HCT116 (cell line): ENCODE measurements around the gene TMEM106C. TPM values are rescaled to one million over a fixed set of nuclear protein-coding genes. Genes with fewer than 3 reads are reported as not detected.

Experiments used
- ATAC-seq: fragments of 200-7000 bp; cut with Tn5 transposase; 2 replicates; pipeline ENCODE4 v1.9.1; 2020; ENCODE audit warnings: mild to moderate bottlenecking, moderate library complexity
- BruUV-seq: library from RNA; stranded (reverse); fragments of 400-500 nt; replicated peaks from 2 replicates; lab custom pipeline; 2021; lab: Mats Ljungman, UMichigan
- CTCF ChIA-PET: fragments of 300-600 bp; sonication (Branson Sonifier 250); formaldehyde crosslinking; loops from one replicate; lab custom pipeline; 2021; ENCODE audit warnings: antibody characterized with exemption; lab: Charles Lee
- POLR2A ChIA-PET: fragments of 300-600, 350-600 bp; sonication (Branson Sonifier 250); formaldehyde crosslinking; loops from one replicate; lab custom pipeline; 2021; ENCODE audit warnings: antibody characterized with exemption; lab: Charles Lee
- RAD21 ChIA-PET, 2 experiments: fragments of 300-600 bp; sonication (Branson Sonifier 250); formaldehyde crosslinking; loops; one replicate each; lab custom pipeline; 2023; ENCODE audit warnings: low total read pairs in 2 of 2; ENCODE audit not compliant: uncharacterized antibody in 2 of 2, unreplicated experiment in 2 of 2, low non-redundant PET in 1 of 2; lab: Charles Lee
- DNase-seq: peaks from one replicate; pipeline ENCODE4 v3.0.0-alpha.2; 2010; ENCODE audit warnings: low read depth, low spot score
- H2AFZ ChIP-seq: fragments of 200-600 bp; shearing (Covaris generic), sonication (generic); 2 replicates; pipeline ENCODE4 v1.6.1; 2017; ENCODE audit warnings: low read depth, mixed run types, mixed read lengths, antibody characterized with exemption, low read length; ENCODE audit not compliant: poor library complexity, severe bottlenecking
- H3K27ac ChIP-seq: 2 replicates; pipeline ENCODE4 v1.5.1; 2012; ENCODE audit warnings: low read depth, low read length
- H3K27me3 ChIP-seq: fragments of 200-600 bp; sonication (generic); 2 replicates; pipeline ENCODE4 v1.6.1; 2016; ENCODE audit warnings: mixed run types, low read length, mixed read lengths; ENCODE audit not compliant: insufficient read depth
- H3K36me3 ChIP-seq, 2 experiments: fragments of 200-500 bp in 1 of 2; fragments of 200-600 bp in 1 of 2; sonication (Bioruptor generic) in 1 of 2; sonication (generic) in 1 of 2; 2 replicates each; pipeline versions ENCODE4 v1.5.1 to v1.6.1; 2014 to 2016; ENCODE audit warnings: low read length in 2 of 2, inconsistent platforms in 1 of 2, mixed read lengths in 1 of 2, mixed run types in 1 of 2; ENCODE audit not compliant: insufficient read depth in 2 of 2, control insufficient read depth in 1 of 2
- H3K4me1 ChIP-seq, 2 experiments: fragments of 200-600 bp in 1 of 2; sonication (generic) in 1 of 2; 2 replicates each; pipeline versions ENCODE4 v1.5.1 to v1.6.1; 2012 to 2017; ENCODE audit warnings: low read length in 2 of 2, inconsistent platforms in 1 of 2, mild to moderate bottlenecking in 1 of 2, mixed read lengths in 1 of 2, mixed run types in 1 of 2, moderate library complexity in 1 of 2; ENCODE audit not compliant: insufficient read depth in 2 of 2, control insufficient read depth in 1 of 2
- H3K4me2 ChIP-seq: fragments of 200-600 bp; sonication (generic); 2 replicates; pipeline ENCODE4 v1.6.1; 2017; ENCODE audit warnings: mixed run types, low read length, mixed read lengths
- H3K4me3 ChIP-seq, 2 experiments: fragments of 200-600 bp in 1 of 2; sonication (generic) in 1 of 2; replicated peaks in 1 of 2; 2 replicates each; pipeline ENCODE4 v1.5.1; 2011 to 2016; ENCODE audit warnings: low read length in 2 of 2, control low read depth in 1 of 2, low read depth in 1 of 2, mild to moderate bottlenecking in 1 of 2, mixed read lengths in 1 of 2, mixed run types in 1 of 2
- H3K79me2 ChIP-seq: fragments of 200-600 bp; sonication (generic); 2 replicates; pipeline ENCODE4 v1.6.1; 2017; ENCODE audit warnings: mild to moderate bottlenecking, mixed run types, low read length, moderate library complexity, mixed read lengths; ENCODE audit not compliant: insufficient read depth
- H3K9ac ChIP-seq: fragments of 200-600 bp; sonication (generic); 2 replicates; pipeline ENCODE4 v1.6.1; 2016; ENCODE audit warnings: low read length, mixed read lengths
- H3K9me2 ChIP-seq: fragments of 200-600 bp; sonication (generic), shearing (Covaris generic); 2 replicates; pipeline ENCODE4 v1.6.1; 2017; ENCODE audit warnings: mixed run types, mild to moderate bottlenecking, moderate library complexity; ENCODE audit not compliant: insufficient read depth
- H3K9me3 ChIP-seq, 2 experiments: fragments of 200-500 bp in 1 of 2; fragments of 200-600 bp in 1 of 2; sonication (Bioruptor generic) in 1 of 2; sonication (generic) in 1 of 2; 2 replicates each; pipeline ENCODE4 v1.6.1; 2014 to 2017; ENCODE audit warnings: low read length in 2 of 2, mixed read lengths in 2 of 2, inconsistent platforms in 1 of 2, low read depth in 1 of 2, mild to moderate bottlenecking in 1 of 2, mixed run types in 1 of 2, moderate library complexity in 1 of 2; ENCODE audit not compliant: control insufficient read depth in 1 of 2, insufficient read depth in 1 of 2
- H4K20me1 ChIP-seq: fragments of 200-600 bp; sonication (generic), shearing (Covaris generic); 2 replicates; pipeline ENCODE4 v1.6.1; 2017; ENCODE audit warnings: mixed run types, mild to moderate bottlenecking, moderate library complexity; ENCODE audit not compliant: insufficient read depth
- ATF3 ChIP-seq: IDR thresholded peaks from 2 replicates; pipeline ENCODE4 v1.6.1; 2012
- CTCF ChIP-seq, 3 experiments: fragments of 200-600 bp in 1 of 3; sonication (generic) in 1 of 3; IDR thresholded peaks in 2 of 3; conservative IDR thresholded peaks in 1 of 3; 2 replicates each; pipeline ENCODE4 v1.5.1; 2012 to 2017; ENCODE audit warnings: low read depth in 2 of 3, low read length in 2 of 3, antibody characterized with exemption in 1 of 3, borderline replicate concordance in 1 of 3, control low read depth in 1 of 3, mild to moderate bottlenecking in 1 of 3, mixed read lengths in 1 of 3, mixed run types in 1 of 3, moderate library complexity in 1 of 3; ENCODE audit not compliant: insufficient read depth in 1 of 3
- FOSL1 ChIP-seq: IDR thresholded peaks from 2 replicates; pipeline ENCODE4 v1.6.1; 2012; ENCODE audit warnings: low read depth
- JUND ChIP-seq: IDR thresholded peaks from 2 replicates; pipeline ENCODE4 v1.6.1; 2012
- SRF ChIP-seq: IDR thresholded peaks from 2 replicates; pipeline ENCODE4 v1.6.1; 2012; ENCODE audit warnings: low read depth
- TCF7L2 ChIP-seq: IDR thresholded peaks from 2 replicates; pipeline ENCODE4 v1.7.0; 2011; ENCODE audit warnings: borderline replicate concordance, inconsistent platforms; ENCODE audit not compliant: insufficient read depth, insufficient read length; ENCODE audit errors: extremely low read depth
- ZBTB33 ChIP-seq: IDR thresholded peaks from 2 replicates; pipeline ENCODE4 v1.6.1; 2011; ENCODE audit warnings: mild to moderate bottlenecking, low read length, moderate library complexity; ENCODE audit not compliant: insufficient replicate concordance; ENCODE audit errors: extremely low read depth
- ZNF274 ChIP-seq: fragments of 200-500 bp; sonication (Bioruptor generic); IDR thresholded peaks from 2 replicates; pipeline ENCODE4 v1.6.1; 2014; ENCODE audit warnings: mild to moderate bottlenecking, low read depth, low read length, inconsistent platforms
- intact Hi-C: fragments of 100-400 bp; cut with micrococcal nuclease; formaldehyde crosslinking; loops from 2 replicates; pipeline ENCODE4 v1.10.0; 2022
- total RNA-seq: library from RNA; stranded (reverse); gene quantifications from one replicate; pipeline ENCODE4 v1.2.1, GENCODE V29; 2021; ENCODE audit not compliant: unreplicated experiment

Gene TMEM106C
- total RNA-seq, 1 experiment from 2014 or later: 94.7 TPM

DNA sequence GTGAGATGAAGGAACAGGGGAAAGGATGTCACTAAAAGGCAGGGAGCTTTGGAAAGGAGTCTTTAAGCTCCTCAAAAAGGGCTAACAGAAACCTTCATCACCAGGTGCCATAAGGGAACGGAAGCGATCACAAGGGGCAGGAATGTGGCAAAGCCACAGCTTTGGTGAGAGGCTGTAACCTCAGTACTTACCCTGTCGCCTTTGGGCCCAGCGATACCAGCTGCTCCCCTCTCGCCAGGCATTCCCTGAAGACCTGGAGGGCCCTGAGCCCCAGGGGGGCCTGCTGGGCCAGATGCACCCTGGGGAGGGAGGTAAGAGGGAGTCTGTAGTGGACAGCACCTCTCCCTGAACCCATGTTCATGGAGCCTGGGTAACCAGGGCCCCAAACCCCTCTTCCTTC lies 18.9 kb downstream of the TMEM106C start:
- Histone ChIP-seq H3K79me2 (no peaks in the 10 kb centered on the region), H3K4me1 (no peaks in the 10 kb centered on the region), H3K4me2 (no peak overlapping the region), H3K4me3 (no peak overlapping the region), H3K9me3 (no peaks in the 10 kb centered on the region), H3K9me2 (no peaks in the 10 kb centered on the region), H3K36me3 (no peaks in the 10 kb centered on the region), H3K27me3 (no peaks in the 10 kb centered on the region), H3K27ac (no peak overlapping the region), H4K20me1 (no peaks in the 10 kb centered on the region), H3K9ac (no peak overlapping the region), H2AFZ (no peak overlapping the region)
- ChIA-PET CTCF (no interaction called here), POLR2A (no interaction called here), RAD21 (no interaction called here)
- no peak for ATAC-seq
- DNase-seq: no peak
- no TSS peak for BruUV-seq
- intact Hi-C loops: no loop called here
- TF ChIP-seq TCF7L2: no peak
- no peak for TF ChIP-seq JUND
- TF ChIP-seq CTCF (IDR thresholded peaks at IDR 0.05 in 2 of 3, conservative IDR thresholded peaks at IDR 0.05 in 1 of 3; ENCODE audit: borderline replicate concordance in 1 of 3, insufficient read depth in 1 of 3, low read depth in 2 of 3, low read length in 2 of 3): no peak
- no peak for TF ChIP-seq ZBTB33
- no peak for TF ChIP-seq ZNF274
- no peak for TF ChIP-seq FOSL1
- no peak for TF ChIP-seq ATF3
- TF ChIP-seq SRF: no peak
